Activated CD8-positive, alpha-beta memory T cell treated with anti-CD3 and anti-CD28 coated beads for 24 hours (primary cell): ENCODE data around the gene FBH1.
"Not testable (repeated sequence)": the region's sequence is repeated elsewhere in the genome, so short reads cannot be mapped to it uniquely, and the experiment has no call there.

ENCODE experiments used
- DNase-seq: peaks from one replicate; pipeline ENCODE4 v3.0.0-alpha.2; 2020

FBH1 gene

DNA sequence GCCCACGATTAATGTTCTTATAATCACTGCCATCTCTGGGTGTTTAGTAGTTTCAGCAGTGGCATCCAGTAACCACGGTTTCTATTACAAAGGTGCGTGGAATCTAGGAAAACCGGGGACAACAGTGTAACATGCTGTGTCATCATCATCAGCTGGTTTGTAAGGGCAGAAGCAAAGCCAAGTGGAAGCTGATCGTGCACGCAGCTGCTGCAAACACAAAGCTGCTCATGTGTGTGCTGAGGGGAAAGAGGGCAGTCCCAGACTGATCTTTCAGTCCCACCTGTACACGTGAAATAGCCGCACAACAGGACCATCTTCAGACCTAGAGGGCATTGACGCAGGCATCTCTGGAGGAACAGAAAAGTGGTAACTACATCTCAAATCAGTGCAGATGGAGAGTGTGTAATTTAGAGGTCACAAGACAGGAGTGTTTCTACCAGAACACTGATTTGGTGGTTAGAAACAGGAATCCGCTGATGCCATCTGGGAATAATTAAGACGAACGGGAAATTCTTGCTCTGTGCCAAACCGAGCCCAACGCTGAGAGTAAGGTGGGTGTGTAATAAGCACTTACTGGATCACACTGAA is 13.8 kb upstream of the FBH1 start:
- DNase-seq, result no peak

DNA sequence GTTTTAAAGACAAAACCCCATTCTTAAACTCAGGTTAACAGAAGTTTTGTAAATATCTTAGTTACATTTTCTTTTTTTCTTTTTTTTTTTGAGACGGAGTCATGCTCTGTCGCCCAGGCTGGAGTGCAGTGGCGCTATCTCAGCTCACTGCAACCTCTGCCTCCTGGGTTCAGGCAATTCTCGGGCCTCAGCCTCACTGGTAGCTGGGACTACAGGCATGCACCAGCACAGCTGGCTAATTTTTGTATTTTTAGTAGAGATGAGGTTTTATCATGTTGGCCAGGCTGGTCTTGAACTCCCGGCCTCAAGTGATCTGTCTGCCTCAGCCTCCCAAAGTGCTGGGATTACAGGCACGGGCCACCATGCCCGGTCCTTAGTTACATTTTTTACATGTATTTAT is 13.0 kb upstream of the FBH1 start:
- DNase-seq, result not testable (repeated sequence)

DNA sequence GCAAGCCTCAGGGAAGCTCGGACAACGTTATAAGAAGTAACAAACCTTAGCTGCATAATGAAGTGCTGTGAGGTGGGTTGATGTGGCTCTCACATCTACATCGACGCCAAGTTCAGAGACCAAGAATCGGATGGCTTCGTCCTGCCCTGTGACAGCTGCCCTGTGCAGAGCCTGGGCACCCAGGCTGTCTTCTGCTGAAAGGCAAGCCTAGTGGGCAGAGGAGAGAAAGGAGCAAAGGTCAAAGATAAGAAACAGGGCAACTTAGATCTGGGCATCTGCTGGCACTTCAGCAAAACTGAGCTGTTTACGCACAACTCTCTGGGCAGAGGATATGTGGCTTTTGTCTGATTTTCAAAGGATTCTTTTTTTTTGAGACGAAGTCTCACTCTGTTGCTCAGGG is 7.1 kb upstream of the FBH1 start:
- DNase-seq, result no peak

DNA sequence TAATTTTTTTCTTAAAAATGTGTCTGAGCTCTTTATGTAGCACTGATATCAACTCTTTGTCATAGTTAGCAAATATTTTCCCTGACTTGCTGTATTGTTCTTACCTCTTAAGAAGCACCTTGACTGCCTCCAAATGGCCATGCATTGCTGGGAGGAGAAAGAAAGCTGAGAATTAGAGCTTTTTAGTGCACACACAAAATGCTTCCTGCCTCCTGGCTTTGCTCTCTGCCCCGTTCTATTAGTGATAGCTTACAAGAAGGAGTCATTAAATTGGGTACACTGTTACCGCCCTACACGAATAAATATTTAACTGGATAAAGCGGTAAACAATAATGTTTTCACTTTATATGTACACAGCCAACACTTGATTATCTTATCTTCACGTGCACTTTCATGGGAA is 4.4 kb upstream of the FBH1 start:
- no peak for DNase-seq

DNA sequence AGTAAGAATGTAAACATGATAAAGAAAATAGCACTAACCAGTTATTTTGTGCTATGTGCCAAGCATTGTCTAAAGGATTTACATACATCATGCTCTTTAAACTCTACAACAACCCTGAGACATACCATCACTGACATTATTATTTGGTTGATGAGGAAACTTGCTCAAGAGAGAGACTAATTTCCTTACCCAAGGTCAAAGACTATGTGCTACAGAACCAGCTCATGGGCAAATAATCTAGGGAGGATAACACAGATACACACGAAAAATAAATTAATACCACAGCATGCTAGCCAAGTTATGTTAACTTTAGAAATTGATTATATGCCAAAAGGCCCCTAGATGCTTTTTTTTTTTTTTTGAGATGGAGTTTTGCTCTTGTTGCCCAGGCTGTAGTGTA is 3.0 kb upstream of the FBH1 start:
- DNase-seq, result no peak

GRCh38 chr10:5887641-5888040 is 2.4 kb upstream of the FBH1 start:
- no peak for DNase-seq

DNA sequence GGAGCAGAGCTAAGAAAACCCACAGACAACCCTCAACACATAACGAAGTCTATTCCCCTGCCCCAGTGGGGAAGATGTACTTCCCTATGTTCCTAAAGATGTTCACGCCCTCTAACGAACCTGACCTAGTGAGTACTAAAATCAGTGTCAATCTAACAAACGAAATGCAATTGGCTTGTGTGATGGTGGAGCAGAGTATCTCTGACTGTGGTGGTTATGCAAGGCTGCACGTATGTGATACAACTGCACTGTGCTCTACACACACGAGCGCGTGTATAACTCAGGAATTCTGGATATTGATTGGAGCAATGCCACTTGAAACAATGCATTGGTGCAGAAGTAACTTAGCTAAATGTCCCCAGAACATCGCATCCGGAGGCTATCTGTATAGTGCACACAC is 1.7 kb upstream of the FBH1 start:
- no peak for DNase-seq

- DNase-seq, result peak; percentile 79
Observed at GRCh38 chr10:5888843-5889623, 1.0 kb upstream of the FBH1 start.

DNA sequence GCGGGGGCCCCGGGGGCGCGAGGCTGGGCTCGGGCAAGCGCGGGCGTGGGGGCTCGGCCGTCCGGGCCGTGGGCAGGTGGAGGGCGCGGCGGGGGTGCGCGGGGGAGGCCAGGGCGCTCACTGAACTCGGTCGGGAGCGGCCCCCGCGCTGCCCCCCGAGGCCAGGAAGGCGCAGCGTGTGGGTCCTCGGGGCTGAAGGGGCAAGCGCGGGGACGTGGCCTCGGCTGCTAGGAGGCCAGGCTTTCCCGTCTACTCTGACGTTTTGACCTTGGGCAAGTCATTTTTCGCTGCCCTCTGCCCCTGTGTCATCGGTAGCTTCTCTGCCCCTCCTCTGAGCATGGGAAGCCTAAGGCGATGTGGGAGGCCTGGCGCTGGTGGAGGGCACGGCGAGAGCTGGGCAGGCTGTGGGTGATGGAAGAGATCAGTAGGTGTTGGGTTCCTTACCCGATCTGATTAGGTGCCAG is 441 bp downstream of the FBH1 start:
- peak; percentile 70 for DNase-seq

- no peak for DNase-seq
Observed at GRCh38 chr10:5891009-5891408, 966 bp downstream of the FBH1 start.

GRCh38 chr10:5892007-5892406 is 2.0 kb downstream of the FBH1 start:
- no peak for DNase-seq

- DNase-seq, result no peak
Observed at GRCh38 chr10:5893321-5893720, 3.3 kb downstream of the FBH1 start.

DNA sequence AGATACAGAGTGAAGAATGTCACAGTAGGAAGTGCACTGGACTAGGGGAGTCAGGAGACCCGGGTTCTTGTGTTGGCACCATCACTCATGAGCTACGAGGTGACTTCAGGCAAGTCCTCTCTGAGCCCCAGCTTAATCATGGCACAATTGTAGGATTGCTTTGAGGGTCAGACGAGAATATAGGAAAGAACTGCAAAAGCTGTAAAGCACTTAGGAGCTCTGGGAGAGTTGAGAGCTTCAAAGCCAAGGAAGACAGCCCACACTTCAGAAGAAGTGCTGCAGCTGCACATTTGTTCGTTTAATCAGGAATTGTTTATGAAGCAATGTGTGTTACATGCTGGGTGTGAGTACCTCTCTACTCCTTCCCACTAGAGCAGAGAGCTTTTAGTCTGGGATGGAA is 4.4 kb downstream of the FBH1 start:
- DNase-seq, result no peak

DNA sequence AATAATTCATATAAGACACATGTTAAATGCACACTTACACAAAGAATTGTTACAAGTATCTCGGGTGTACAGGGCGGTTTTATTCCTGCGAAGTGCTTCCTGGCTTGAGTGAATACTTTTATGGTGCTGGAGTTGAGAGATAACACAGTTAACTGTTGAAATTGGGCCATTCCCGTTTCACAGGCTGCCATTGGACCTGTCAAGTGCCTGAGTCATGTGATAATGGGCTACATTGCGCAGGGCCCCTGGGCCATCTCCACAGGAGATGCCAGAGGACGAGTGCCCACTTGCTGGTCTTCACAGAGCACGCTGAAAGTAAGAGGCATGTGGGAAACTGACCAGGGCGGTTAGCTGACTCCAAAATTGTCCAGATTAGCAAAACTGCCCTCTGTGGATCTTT is 4.8 kb downstream of the FBH1 start:
- DNase-seq, result no peak

- DNase-seq, result no peak
Observed at GRCh38 chr10:5895365-5895764, 5.3 kb downstream of the FBH1 start.

DNA sequence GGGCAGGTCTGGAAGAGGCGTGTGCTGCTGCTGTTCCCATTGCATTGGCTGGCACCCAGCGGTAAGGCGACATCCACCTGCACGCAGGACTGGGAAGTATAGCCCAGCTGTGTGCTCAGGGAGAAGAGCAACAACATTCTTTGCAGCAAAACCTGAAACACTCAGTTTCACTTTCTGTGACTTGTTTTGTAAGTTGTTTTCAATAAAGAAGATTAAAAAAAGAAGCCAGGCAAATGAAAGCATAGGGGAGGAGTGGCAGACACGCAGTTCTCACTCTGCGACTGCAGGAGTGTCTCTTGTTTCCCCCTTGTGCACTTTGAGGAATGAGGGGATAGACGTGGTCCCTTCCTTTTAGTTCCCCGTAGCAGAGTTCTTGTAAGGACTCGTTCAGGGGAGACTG is 5.8 kb downstream of the FBH1 start:
- no peak for DNase-seq

DNA sequence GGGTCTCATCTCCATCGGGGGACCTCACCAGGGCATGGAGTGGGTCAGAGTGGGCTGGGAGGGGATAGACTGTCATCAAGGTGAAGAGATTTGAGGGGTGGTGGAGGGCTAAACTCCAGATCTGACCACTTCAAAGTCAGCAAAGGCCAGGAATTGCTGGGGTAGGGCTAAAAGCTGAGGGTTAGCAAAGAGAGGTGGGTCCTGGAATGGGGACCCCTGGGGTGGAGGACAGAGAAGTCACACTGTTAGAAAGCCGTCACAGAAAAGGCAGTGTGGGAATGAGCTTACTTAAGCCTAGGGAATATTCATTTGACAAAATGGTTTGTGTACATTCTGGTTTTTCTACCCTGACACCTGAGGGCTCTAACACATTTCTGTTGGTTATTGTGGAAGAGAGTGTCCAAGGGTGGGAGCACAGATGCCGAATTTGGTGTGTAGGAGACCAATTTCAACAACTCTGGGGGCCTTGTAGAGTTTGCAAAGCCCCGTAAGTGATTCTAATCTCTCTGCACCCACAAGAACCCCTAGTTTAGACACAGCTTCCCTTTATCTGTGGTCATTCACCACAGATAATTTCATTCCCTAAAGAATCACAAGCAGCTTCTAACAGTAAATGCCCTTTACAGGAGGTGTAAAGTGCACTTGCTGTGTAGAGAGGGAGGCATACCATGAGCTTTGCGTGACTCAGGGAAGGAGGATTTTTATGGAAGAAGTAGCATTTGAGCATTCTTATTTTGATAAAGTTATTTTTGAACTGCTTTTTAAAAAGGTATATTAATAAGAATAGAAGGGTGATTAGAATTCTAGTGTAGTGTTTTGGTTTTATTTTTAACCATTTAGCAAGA is 6.4 kb downstream of the FBH1 start:
- DNase-seq, result no peak

DNA sequence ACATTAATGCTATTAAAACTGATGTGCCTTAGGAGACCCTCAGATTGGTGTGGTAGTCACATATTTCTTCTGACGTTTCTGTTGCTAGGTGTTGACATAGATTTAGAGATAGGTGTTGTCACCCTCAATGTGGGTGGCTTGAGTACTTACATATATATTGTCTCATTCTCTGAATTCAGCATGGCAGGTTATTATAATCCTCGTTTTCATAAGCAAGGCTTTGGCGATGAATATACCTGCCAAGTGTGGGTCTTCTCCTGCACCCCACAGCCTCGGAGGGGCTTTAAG is 7.0 kb downstream of the FBH1 start:
- DNase-seq, result no peak

DNA sequence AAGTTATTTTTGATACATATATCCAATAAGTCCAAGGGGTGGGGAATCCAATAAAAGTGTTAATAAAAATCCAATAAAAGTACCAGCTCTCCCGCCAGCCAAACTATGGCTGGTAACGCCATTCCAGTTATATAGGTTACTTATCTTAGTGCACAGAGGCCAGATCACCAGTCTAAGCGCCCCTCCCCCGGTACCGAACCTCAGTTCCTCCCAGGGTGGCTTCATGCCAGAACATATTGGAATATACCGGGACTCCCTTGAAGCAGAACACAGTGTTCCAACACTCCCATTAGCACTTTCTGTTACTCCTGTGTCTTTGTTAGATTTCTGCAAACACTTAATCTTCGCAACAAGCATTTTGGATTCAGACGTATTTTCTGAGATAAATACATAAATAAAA is 7.5 kb downstream of the FBH1 start:
- DNase-seq, result no peak

DNA sequence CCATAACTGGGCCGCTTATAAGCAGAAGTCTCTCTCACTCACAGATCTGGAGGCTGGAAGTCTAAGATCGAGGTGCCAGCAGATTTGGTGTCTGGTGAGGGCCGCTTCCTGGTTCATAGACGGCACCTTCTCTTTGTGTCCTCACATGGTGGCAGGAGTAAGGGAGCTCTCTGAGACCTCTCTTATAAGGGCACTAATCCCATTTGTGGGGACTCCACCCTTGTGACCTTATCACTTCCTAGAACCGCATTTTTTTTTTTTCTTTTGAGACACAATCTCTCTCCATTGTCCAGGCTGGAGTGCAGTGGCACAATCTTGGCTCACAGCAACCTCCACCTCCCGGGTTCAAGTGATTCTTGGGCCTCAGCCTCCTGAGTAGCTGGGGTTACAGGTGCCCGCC is 8.1 kb downstream of the FBH1 start:
- no peak for DNase-seq

DNA sequence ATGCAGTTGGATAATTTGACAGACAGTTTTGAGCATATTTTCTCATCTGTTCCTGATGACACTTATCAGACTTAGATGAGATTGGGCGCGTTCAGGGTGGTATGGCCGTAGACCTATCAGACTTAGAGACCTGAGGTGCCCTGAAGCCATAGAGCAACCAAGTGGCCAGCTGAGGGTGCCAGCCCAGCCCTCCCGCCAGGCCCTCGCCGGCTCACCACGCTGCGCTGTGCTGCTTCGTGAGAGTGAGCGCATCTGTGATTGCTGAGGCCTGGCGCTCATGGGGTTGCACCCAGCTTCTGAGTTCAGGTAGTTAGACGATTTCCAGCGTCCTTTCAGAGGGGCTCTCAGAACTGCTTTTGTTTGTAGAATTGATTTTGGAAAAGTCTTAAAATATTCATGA is 10.2 kb downstream of the FBH1 start:
- DNase-seq, result no peak

DNA sequence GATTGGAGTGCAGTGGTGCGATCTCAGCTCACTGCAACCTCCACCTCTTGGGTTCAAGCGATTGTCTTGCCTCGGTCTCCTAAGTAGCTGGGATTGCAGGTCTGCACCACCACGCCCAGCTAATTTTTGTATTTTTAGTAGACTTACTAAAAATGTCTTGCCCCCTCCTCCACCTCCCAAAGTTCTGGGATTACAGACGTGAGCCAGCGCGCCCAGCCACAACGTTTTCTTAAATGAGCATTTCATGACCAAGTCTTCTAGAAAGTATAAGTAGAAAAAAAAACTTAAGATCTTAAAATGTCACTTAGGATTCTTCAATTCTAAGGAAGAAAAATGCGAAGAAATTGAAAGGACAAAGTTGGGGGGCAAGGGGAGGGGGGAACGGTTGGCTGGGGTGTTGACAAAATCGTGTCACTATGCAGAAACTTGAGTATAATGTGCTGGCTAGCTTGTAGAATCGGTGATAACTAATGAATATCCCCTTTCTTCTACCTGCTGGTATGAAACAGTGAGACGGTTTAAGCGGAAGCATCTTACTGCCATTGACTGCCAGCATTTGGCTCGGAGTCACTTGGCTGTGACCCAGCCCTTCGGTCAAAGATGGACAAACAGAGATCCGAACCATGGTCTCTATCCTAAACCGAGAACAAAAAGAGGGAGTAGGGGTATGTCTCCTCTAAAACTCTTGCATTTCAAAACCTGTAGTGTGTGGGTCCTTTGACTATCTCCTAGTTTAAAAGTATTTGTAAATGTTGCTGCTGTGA is 12.7 kb downstream of the FBH1 start:
- no peak for DNase-seq

- DNase-seq, result no peak
Observed at GRCh38 chr10:5903563-5903962, 13.5 kb downstream of the FBH1 start.
